GM12865 (cell line): ENCODE measurements around the gene ACAA1.
A peak's percentile ranks its signal among the peaks of the same experiment; 100 is the strongest.
"Not testable (repeated sequence)": the region's sequence is repeated elsewhere in the genome, so short reads cannot be mapped to it uniquely, and the experiment has no call there.

ENCODE experiments used
- DNase-seq: peaks from one replicate; pipeline ENCODE4 v3.0.0; 2010; ENCODE audit warnings: low read depth
- H3K4me3 ChIP-seq: 2 replicates; pipeline ENCODE4 v1.5.1; 2011; ENCODE audit warnings: mild to moderate bottlenecking, low read depth, low read length, control low read depth
- TF ChIP-seq, protein P1 (sequence below): IDR thresholded peaks from 2 replicates; pipeline ENCODE4 v1.5.1; 2011; ENCODE audit warnings: low read length, control low read depth, low read depth, inconsistent platforms; ENCODE audit not compliant: insufficient read depth; ENCODE audit errors: missing control alignments

ACAA1 gene

DNA sequence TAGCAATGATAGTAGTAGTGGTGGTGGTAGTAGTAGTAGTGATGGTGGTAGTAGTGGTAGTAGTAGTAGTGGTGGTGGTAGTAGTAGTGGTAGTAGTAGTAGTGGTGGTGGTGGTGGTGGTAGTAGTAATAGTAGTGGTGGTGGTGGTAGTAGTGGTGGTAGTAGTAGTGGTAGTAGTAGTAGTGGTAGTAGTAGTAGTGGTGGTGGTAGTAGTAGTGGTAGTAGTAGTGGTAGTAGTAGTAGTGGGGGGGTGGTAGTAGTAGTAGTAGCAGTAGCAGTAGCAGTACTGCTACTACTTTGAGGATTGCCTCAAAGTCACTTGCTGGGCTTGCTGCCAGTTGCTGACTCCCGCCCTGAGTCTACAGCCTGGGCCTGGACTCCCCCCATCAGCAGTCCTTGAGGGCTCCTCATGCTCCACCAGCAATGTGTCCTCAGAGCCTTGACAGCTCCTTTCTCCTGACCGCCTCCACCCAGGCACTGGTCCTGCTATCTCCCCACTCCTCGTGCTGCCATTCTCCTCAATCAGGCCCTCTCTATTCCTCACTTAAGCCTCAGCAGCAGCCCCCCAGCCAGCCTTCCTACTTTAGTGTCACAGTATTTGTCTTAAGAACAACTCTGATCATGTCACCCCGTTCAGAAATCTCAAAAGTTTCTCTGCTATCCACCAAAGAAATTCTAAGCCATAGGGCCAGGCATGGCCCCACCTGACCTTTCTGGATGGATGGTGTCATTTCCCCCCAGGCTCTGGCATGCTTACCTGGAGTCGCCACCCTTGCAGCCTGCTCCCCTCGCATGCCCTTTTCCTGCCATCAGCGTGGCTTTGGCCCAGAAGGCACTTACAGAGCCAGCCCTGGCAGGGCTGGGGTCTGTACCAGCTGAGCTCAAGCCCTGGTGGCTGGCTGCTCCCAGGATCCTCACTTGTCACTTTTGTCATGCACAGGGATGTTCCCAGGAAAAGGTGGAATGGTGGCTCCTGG, 52.3 kb downstream of the ACAA1 start:
- DNase-seq, result peak; percentile 49
- TF ChIP-seq, protein P1, sequence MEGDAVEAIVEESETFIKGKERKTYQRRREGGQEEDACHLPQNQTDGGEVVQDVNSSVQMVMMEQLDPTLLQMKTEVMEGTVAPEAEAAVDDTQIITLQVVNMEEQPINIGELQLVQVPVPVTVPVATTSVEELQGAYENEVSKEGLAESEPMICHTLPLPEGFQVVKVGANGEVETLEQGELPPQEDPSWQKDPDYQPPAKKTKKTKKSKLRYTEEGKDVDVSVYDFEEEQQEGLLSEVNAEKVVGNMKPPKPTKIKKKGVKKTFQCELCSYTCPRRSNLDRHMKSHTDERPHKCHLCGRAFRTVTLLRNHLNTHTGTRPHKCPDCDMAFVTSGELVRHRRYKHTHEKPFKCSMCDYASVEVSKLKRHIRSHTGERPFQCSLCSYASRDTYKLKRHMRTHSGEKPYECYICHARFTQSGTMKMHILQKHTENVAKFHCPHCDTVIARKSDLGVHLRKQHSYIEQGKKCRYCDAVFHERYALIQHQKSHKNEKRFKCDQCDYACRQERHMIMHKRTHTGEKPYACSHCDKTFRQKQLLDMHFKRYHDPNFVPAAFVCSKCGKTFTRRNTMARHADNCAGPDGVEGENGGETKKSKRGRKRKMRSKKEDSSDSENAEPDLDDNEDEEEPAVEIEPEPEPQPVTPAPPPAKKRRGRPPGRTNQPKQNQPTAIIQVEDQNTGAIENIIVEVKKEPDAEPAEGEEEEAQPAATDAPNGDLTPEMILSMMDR, result no peak
- H3K4me3 ChIP-seq, result no peak overlapping the region

DNA sequence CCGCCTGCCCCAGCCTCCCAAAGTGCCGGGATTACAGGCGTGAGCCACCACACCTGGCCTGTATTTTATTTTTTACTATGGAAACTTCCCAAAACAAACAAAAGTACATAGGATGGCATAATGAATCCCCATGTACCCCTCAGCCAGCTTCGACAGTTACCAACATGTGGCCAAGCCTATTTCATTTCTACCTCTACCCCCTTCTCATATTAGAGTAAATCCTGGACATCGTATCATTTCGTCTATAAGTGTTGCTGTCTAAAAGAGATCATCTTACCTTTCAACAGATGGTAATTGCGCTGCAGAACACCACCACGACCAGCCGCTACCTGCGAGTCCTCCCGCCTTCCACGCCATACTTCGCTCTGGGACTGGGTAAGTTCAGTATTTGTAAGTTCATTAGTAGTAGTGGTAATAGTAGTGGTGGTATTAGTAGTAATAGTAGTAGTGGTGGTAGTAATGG, 53.0 kb downstream of the ACAA1 start:
- TF ChIP-seq, protein P1, result no peak

DNA sequence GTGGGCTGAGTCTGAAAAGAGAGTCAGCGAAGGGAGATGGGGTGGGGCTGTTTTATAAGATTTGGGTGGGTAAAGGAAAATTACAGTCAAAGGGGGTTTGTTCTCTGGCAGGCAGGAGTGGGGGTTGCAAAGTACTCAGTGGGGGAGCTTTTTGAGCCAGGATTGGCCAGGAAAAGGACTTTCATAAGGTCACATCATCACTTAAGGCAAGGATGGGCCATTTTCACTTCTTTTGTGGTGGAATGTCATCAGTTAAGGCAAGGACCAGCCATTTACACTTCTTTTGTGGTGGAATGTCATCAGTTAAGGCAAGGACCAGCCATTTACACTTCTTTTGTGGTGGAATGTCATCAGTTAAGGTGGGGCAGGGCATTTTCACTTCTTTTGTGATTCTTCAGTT, 53.7 kb downstream of the ACAA1 start:
- H3K4me3 ChIP-seq, DNase-seq: not testable (repeated sequence)

More for the DNA sequence above, 53.0 kb downstream of the ACAA1 start:
- no peak for DNase-seq
- no peak overlapping the region for H3K4me3 ChIP-seq

DNA sequence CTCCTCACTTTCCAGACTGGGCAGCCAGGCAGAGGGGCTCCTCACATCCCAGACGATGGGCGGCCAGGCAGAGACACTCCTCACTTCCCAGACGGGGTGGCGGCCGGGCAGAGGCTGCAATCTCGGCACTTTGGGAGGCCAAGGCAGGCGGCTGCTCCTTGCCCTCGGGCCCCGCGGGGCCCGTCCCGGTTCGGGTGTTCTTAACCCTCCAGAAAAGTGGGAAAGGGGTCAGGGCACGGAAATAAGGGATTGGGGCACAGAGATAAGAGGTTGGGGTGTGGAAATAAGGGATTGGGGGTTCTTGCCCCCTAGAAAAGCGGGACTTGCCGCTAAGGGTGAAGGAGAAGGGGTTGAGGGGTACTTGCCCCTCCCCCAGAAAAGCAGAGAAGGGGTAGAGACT, 54.6 kb downstream of the ACAA1 start:
- not testable (repeated sequence) for DNase-seq, H3K4me3 ChIP-seq

DNA sequence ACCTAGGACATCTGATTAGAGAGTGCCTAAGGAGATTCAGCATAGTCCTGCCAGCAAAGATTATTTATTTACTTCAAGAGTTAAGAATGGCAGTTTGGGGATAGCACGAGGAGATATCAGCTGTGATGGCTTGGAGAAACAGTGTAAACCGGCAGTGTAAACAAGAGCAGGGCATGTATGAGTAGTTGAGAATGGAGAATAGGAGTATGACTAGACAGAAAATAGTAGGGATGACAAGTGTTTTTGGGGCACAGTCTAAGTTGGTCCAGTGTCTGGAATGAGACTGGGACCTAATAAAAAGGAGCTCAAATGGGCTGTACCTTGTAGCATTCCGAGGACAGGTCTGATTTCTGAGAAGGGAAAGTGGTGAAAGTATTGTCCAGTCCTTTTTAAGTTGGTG, 59.9 kb downstream of the ACAA1 start:
- not testable (repeated sequence) for H3K4me3 ChIP-seq, DNase-seq
